Keratinocyte (primary cell): ENCODE measurements around the gene OCLN. TPM values are rescaled to one million over a fixed set of nuclear protein-coding genes. Genes with fewer than 3 reads are reported as not detected.

Source experiments
- DNase-seq: peaks from one replicate; pipeline ENCODE4 v3.0.0-alpha.2; 2011; ENCODE audit warnings: low read depth, missing footprints, low spot score
- FAIRE-seq: peaks from 2 replicates; lab custom pipeline; 2011; peaks lifted over from hg19 to GRCh38; lab: Jason Lieb, UNC
- H2AFZ ChIP-seq: 2 replicates; pipeline ENCODE4 v1.6.0; 2012; ENCODE audit warnings: low read length, control low read depth, inconsistent platforms; ENCODE audit not compliant: control insufficient read depth
- H3K27ac ChIP-seq: 2 replicates; pipeline ENCODE4 v1.5.1; 2011; ENCODE audit warnings: low read length; ENCODE audit not compliant: control insufficient read depth, insufficient read depth
- H3K27me3 ChIP-seq: 3 replicates; pipeline ENCODE4 v1.6.0; 2011; ENCODE audit warnings: low read length; ENCODE audit not compliant: control insufficient read depth, insufficient read depth; ENCODE audit errors: extremely low read depth
- H3K36me3 ChIP-seq, 2 experiments: 2 replicates in 1 of 2; 3 replicates in 1 of 2; pipeline ENCODE4 v1.5.1; 2011; ENCODE audit warnings: low read length in 2 of 2, mild to moderate bottlenecking in 1 of 2; ENCODE audit not compliant: control insufficient read depth in 2 of 2, insufficient read depth in 2 of 2; ENCODE audit errors: extremely low read depth in 1 of 2
- H3K4me1 ChIP-seq: 3 replicates; pipeline ENCODE4 v1.5.1; 2011; ENCODE audit warnings: low read length; ENCODE audit not compliant: control insufficient read depth, insufficient read depth; ENCODE audit errors: extremely low read depth
- H3K4me2 ChIP-seq: 3 replicates; pipeline ENCODE4 v1.6.0; 2011; ENCODE audit warnings: low read depth, low read length; ENCODE audit not compliant: control insufficient read depth, insufficient read depth; ENCODE audit errors: extremely low read depth
- H3K4me3 ChIP-seq, 3 experiments: fragments of 200-600 bp in 1 of 3; sonication (generic) in 1 of 3; 2 replicates in 2 of 3; 3 replicates in 1 of 3; pipeline ENCODE4 v1.5.1; 2011 to 2016; ENCODE audit warnings: low read length in 3 of 3, mild to moderate bottlenecking in 3 of 3, control low read depth in 2 of 3, inconsistent platforms in 1 of 3, low read depth in 1 of 3, mixed read lengths in 1 of 3, mixed run types in 1 of 3, moderate library complexity in 1 of 3; ENCODE audit not compliant: control insufficient read depth in 2 of 3, insufficient read depth in 2 of 3; ENCODE audit errors: extremely low read depth in 1 of 3
- H3K79me2 ChIP-seq: 2 replicates; pipeline ENCODE4 v1.6.0; 2012; ENCODE audit warnings: low read length; ENCODE audit not compliant: control insufficient read depth, insufficient read depth
- H3K9ac ChIP-seq: 3 replicates; pipeline ENCODE4 v1.6.0; 2011; ENCODE audit warnings: low read length; ENCODE audit not compliant: control insufficient read depth, insufficient read depth; ENCODE audit errors: extremely low read depth
- H3K9me1 ChIP-seq: 3 replicates; pipeline ENCODE4 v1.6.0; 2011; ENCODE audit warnings: low read length; ENCODE audit not compliant: control insufficient read depth, insufficient read depth; ENCODE audit errors: extremely low read depth
- H3K9me3 ChIP-seq: 2 replicates; pipeline ENCODE4 v1.5.1; 2012; ENCODE audit warnings: low read depth, low read length; ENCODE audit not compliant: control insufficient read depth
- H4K20me1 ChIP-seq: 3 replicates; pipeline ENCODE4 v1.6.0; 2011; ENCODE audit warnings: low read length; ENCODE audit not compliant: control insufficient read depth, insufficient read depth; ENCODE audit errors: extremely low read depth
- CTCF ChIP-seq, 3 experiments: IDR thresholded peaks in 1 of 3; conservative IDR thresholded peaks in 1 of 3; optimal IDR thresholded peaks in 1 of 3; 2 replicates in 2 of 3; 3 replicates in 1 of 3; pipeline versions ENCODE3 to v1.5.1; 2011; ENCODE audit warnings: low read length in 3 of 3, mild to moderate bottlenecking in 3 of 3, moderate library complexity in 2 of 3, control low read depth in 1 of 3, inconsistent platforms in 1 of 3; ENCODE audit not compliant: insufficient read depth in 2 of 3; ENCODE audit errors: extremely low read depth in 1 of 3
- EZH2 ChIP-seq: IDR thresholded peaks from one replicate; pipeline ENCODE4 v1.6.1; 2012; ENCODE audit warnings: inconsistent platforms, mild to moderate bottlenecking, low read length, moderate library complexity
- dilution Hi-C: fragments of 300-500 bp; cut with MboI; formaldehyde crosslinking; loops from one replicate; pipeline ENCODE4 v1.7.0; 2020; ENCODE audit warnings: low sequenced_read_pairs; ENCODE audit not compliant: extremely low pct_ligation_motif_present
- polyA minus RNA-seq, 3 experiments: library from RNA; depleted of rRNA, polyadenylated mRNA; stranded (reverse); fragments of >200 nt; gene quantifications; 1 replicate in 1 of 3; 2 replicates in 1 of 3; 3 replicates in 1 of 3; pipeline ENCODE4 v1.2.3, GENCODE V29; 2011
- polyA plus RNA-seq, 5 experiments: library from polyadenylated mRNA; depleted of rRNA in 3 of 5; stranded (reverse) in 3 of 5; stranded (forward) in 1 of 5; unstranded in 1 of 5; fragments of >200 nt; gene quantifications; 1 replicate in 1 of 5; 2 replicates in 3 of 5; 3 replicates in 1 of 5; pipeline versions ENCODE4 v1.2.1 to v1.2.3, GENCODE V29; 2011 to 2012; ENCODE audit warnings: missing spikeins in 2 of 5, low read depth in 1 of 5, low replicate concordance in 1 of 5

The OCLN gene
- polyA plus RNA-seq, result 3.5 to 4.6 TPM (median 4.6 TPM) in 3 replicates
- 203 TPM for polyA plus RNA-seq (2011; ENCODE audit: low read depth)
- polyA plus RNA-seq (2011; cell fraction: cytosol; rRNA removed), result 1.0 and 3.3 TPM in 2 replicates
- 5.5 and 13.0 TPM in 2 replicates for polyA plus RNA-seq (2011; cell fraction: nucleus; rRNA removed)
- polyA plus RNA-seq (2012; ENCODE audit: low replicate concordance), result 3.6 and 51.3 TPM in 2 replicates
- 3.5 to 18.1 TPM (median 9.0 TPM) in 3 replicates for polyA minus RNA-seq
- polyA minus RNA-seq (2011; cell fraction: cytosol; rRNA and poly(A)+ RNA removed), result 2.9 TPM
- polyA minus RNA-seq (2011; cell fraction: nucleus; rRNA and poly(A)+ RNA removed), result 15.9 and 21.0 TPM in 2 replicates

GRCh38 chr5:69492391-69492922 lies at the start of gene OCLN:
Gene OCLN (plus strand): TSS chr5:69492790. CDS start chr5:69504245, 11,455 bp downstream.
- Histone ChIP-seq H3K27ac (no peak within 1 kb of the TSS), H3K36me3 (no peaks in the 10 kb centered on the region), H3K27me3 (peaks cover 20% of the 10 kb centered on the region), H3K4me1 (peaks cover 5% of the 10 kb centered on the region), H4K20me1 (no peaks in the 10 kb centered on the region), H2AFZ (peak within 1 kb of the TSS; percentile 87), H3K9me3 (no peaks in the 10 kb centered on the region), H3K79me2 (no peaks in the 10 kb centered on the region), H3K4me3 (peak within 1 kb of the TSS; percentile 75 to 81 (median 78)), H3K9me1 (no peaks in the 10 kb centered on the region), H3K4me2 (peak within 1 kb of the TSS; percentile 95), H3K9ac (peak within 1 kb of the TSS; percentile 69)
- DNase-seq (no peak), FAIRE-seq (no peak)
- TF ChIP-seq CTCF (optimal IDR thresholded peaks at IDR 0.05 in 1 of 3, IDR thresholded peaks at IDR 0.05 in 1 of 3, conservative IDR thresholded peaks at IDR 0.05 in 1 of 3; ENCODE audit: extremely low read depth in 1 of 3, insufficient read depth in 2 of 3, low read length in 3 of 3), result peak in 1 of 3 experiments; percentile 3
- TF ChIP-seq EZH2, result no peak
- dilution Hi-C loops, result no loop called here

GRCh38 chr5:69444127-69444754 lies 48.3 kb upstream of the OCLN start:
- Histone ChIP-seq H3K79me2 (no peaks in the 10 kb centered on the region), H3K4me2 (no peak overlapping the region)
- no peak for DNase-seq

More at GRCh38 chr5:69444127-69444754, 48.3 kb upstream of the OCLN start:
- Histone ChIP-seq H3K36me3 (peaks cover 0 to 9% of the 10 kb centered on the region in 2 experiments), H3K9me3 (no peaks in the 10 kb centered on the region), H3K27me3 (no peaks in the 10 kb centered on the region), H2AFZ (no peak overlapping the region), H3K27ac (no peak overlapping the region), H3K9ac (no peak overlapping the region), H3K4me3 (no peak overlapping the region), H4K20me1 (no peaks in the 10 kb centered on the region), H3K4me1 (no peaks in the 10 kb centered on the region), H3K9me1 (no peaks in the 10 kb centered on the region)
- TF ChIP-seq EZH2 (no peak), CTCF (optimal IDR thresholded peaks at IDR 0.05 in 1 of 3, IDR thresholded peaks at IDR 0.05 in 1 of 3, conservative IDR thresholded peaks at IDR 0.05 in 1 of 3; ENCODE audit: extremely low read depth in 1 of 3, insufficient read depth in 2 of 3, low read length in 3 of 3) (no peak)
- no peak for FAIRE-seq
- dilution Hi-C loops, result no loop called here
